ENCODE data around the gene IGSF1. TPM values are rescaled to one million over a fixed set of nuclear protein-coding genes. Genes with fewer than 3 reads are reported as not detected.

IGSF1 gene
- total RNA-seq, 1 experiment from 2014 or later, result 0.48 TPM

DNA sequence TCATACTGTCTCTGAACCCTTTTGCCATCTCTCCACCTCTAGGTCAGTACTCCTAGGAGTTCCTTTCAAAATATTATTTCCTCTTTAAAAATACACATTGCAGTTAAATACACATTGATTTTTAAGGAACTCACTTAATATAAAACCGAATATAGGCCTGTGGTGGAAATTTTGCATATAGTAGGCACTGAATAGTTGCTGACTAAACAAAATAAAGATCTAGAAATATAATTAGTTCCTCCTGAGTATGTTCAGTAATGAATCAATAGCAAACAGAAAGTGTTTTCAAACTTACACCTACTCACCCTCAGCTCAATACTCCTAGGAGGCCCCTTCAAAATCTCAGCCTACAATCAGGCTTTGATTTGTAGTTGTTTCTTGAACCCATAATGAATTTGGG lies 61.5 kb downstream of the IGSF1 start:
- no peak overlapping the region for H3K4me2 ChIP-seq
- H3K79me2 ChIP-seq (ENCODE audit: low read depth), result no peaks in the 10 kb centered on the region
- H3K4me3 ChIP-seq, result no peak overlapping the region
- H2AFZ ChIP-seq, result no peak overlapping the region
- BruUV-seq (replicated peaks), result no TSS peak
- TF ChIP-seq EZH2 (IDR thresholded peaks at IDR 0.05; ENCODE audit: low read depth), result no peak
- TF ChIP-seq, protein P1, sequence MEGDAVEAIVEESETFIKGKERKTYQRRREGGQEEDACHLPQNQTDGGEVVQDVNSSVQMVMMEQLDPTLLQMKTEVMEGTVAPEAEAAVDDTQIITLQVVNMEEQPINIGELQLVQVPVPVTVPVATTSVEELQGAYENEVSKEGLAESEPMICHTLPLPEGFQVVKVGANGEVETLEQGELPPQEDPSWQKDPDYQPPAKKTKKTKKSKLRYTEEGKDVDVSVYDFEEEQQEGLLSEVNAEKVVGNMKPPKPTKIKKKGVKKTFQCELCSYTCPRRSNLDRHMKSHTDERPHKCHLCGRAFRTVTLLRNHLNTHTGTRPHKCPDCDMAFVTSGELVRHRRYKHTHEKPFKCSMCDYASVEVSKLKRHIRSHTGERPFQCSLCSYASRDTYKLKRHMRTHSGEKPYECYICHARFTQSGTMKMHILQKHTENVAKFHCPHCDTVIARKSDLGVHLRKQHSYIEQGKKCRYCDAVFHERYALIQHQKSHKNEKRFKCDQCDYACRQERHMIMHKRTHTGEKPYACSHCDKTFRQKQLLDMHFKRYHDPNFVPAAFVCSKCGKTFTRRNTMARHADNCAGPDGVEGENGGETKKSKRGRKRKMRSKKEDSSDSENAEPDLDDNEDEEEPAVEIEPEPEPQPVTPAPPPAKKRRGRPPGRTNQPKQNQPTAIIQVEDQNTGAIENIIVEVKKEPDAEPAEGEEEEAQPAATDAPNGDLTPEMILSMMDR (conservative IDR thresholded peaks at IDR 0.05), result no peak
- 0 out of 2 replicates have a peak, but pooled peaks cover 4% of the 10 kb centered on the region for H3K27me3 ChIP-seq (ENCODE audit: insufficient read depth, low read depth)
- H3F3A ChIP-seq (ENCODE audit: insufficient read depth, low read depth), result no peaks in the 10 kb centered on the region
- H3K36me3 ChIP-seq (ENCODE audit: low read depth), result no peaks in the 10 kb centered on the region
- POLR2A ChIA-PET (ENCODE audit: unreplicated experiment), result no interaction called here
- intact Hi-C loops (cut with micrococcal nuclease; ENCODE audit: unreplicated experiment), result no loop called here
- no peak overlapping the region for H3K27ac ChIP-seq
- H4K20me1 ChIP-seq (ENCODE audit: insufficient read depth), result no peaks in the 10 kb centered on the region
- H3K9me2 ChIP-seq (ENCODE audit: insufficient read depth), result no peaks in the 10 kb centered on the region
- CTCF ChIA-PET, result no interaction called here
- H3K4me1 ChIP-seq (replicated peaks; ENCODE audit: insufficient read depth), result no peaks in the 10 kb centered on the region
- no peak for DNase-seq
- H3K9me3 ChIP-seq (ENCODE audit: insufficient read depth, low read depth), result no peaks in the 10 kb centered on the region

DNA sequence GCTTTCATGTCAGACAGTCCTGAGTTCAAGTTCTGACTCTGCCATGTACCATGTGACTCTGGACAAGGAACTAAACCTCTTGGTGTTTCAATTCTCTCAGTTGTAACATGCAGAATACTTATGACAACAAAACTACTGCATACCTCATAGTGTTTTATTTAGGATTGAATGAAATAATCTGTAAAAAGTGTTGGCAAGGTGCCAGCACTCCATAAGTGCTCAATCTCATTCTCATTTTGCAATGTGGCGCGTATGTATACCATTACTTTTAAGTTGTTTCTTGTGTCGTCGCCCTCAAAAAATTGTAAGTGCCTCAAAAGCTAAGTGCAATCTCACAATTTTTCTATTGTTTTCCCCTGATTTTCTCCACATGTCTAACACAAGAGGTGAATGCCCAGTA lies 62.5 kb downstream of the IGSF1 start:
- no peaks in the 10 kb centered on the region for H3F3A ChIP-seq (ENCODE audit: insufficient read depth, low read depth)
- no peaks in the 10 kb centered on the region for H3K9me2 ChIP-seq (ENCODE audit: insufficient read depth)
- H3K4me3 ChIP-seq, result no peak overlapping the region
- no peak for DNase-seq
- CTCF ChIA-PET, result no interaction called here
- no peaks in the 10 kb centered on the region for H3K9me3 ChIP-seq (ENCODE audit: insufficient read depth, low read depth)
- intact Hi-C loops (cut with micrococcal nuclease; ENCODE audit: unreplicated experiment), result no loop called here
- 0 out of 2 replicates have a peak, but pooled peaks cover 4% of the 10 kb centered on the region for H3K27me3 ChIP-seq (ENCODE audit: insufficient read depth, low read depth)
- no peaks in the 10 kb centered on the region for H3K36me3 ChIP-seq (ENCODE audit: low read depth)
- BruUV-seq (replicated peaks), result no TSS peak
- H3K4me2 ChIP-seq, result no peak overlapping the region
- POLR2A ChIA-PET (ENCODE audit: unreplicated experiment), result no interaction called here
- no peaks in the 10 kb centered on the region for H4K20me1 ChIP-seq (ENCODE audit: insufficient read depth)
- H3K4me1 ChIP-seq (replicated peaks; ENCODE audit: insufficient read depth), result no peaks in the 10 kb centered on the region
- H2AFZ ChIP-seq, result no peak overlapping the region
- H3K27ac ChIP-seq, result no peak overlapping the region
- no peak for TF ChIP-seq EZH2 (IDR thresholded peaks at IDR 0.05; ENCODE audit: low read depth)
- TF ChIP-seq, protein P1 (conservative IDR thresholded peaks at IDR 0.05), result no peak
- H3K79me2 ChIP-seq (ENCODE audit: low read depth), result no peaks in the 10 kb centered on the region

DNA sequence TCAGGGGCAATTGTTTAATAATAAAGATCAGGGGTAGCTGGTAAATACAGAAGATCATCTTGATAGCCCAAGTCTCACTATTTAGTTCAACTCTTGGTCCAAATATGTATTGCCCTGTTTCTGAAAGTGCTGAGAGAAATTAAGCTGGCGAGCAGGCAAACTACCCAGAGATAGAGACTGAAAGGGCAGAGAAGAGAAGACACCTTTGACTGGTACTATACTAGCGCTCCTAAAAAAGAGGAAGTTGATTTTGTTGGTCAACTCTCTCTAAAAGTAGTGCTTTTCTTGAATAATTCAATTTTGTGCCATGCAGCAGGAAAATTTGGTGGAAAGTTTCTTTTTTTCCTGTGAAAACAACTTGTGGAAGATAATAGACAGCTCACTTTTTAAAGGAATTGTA lies 64.0 kb downstream of the IGSF1 start:
- no TSS peak for BruUV-seq (replicated peaks)
- Histone ChIP-seq H3K4me3 (no peak overlapping the region), H3F3A (ENCODE audit: insufficient read depth, low read depth) (no peaks in the 10 kb centered on the region), H3K9me2 (ENCODE audit: insufficient read depth) (no peaks in the 10 kb centered on the region), H3K4me2 (no peak overlapping the region), H3K36me3 (ENCODE audit: low read depth) (no peaks in the 10 kb centered on the region), H3K9me3 (ENCODE audit: insufficient read depth, low read depth) (no peaks in the 10 kb centered on the region), H3K79me2 (ENCODE audit: low read depth) (no peaks in the 10 kb centered on the region), H3K27me3 (ENCODE audit: insufficient read depth, low read depth) (0 out of 2 replicates have a peak, but pooled peaks cover 4% of the 10 kb centered on the region), H4K20me1 (ENCODE audit: insufficient read depth) (no peaks in the 10 kb centered on the region), H2AFZ (no peak overlapping the region), H3K27ac (no peak overlapping the region), H3K4me1 (replicated peaks; ENCODE audit: insufficient read depth) (no peaks in the 10 kb centered on the region)
- intact Hi-C loops (cut with micrococcal nuclease; ENCODE audit: unreplicated experiment), result no loop called here
- DNase-seq, result no peak
- TF ChIP-seq EZH2 (IDR thresholded peaks at IDR 0.05; ENCODE audit: low read depth), result no peak
- TF ChIP-seq, protein P1 (conservative IDR thresholded peaks at IDR 0.05), result no peak
- ChIA-PET CTCF (no interaction called here), POLR2A (ENCODE audit: unreplicated experiment) (no interaction called here)

Other genes with a start within 250 kb of the IGSF1 start
- gene ARHGAP36, start 231.0 kb downstream of the IGSF1 start, total RNA-seq (2021), result not detected in 2 replicates

Data from PC-9 (cell line).